GM12891 (cell line): ENCODE measurements around the gene ACKR2.
A peak's percentile ranks its signal among the peaks of the same experiment; 100 is the strongest.

Experiments
- DNase-seq: peaks from one replicate; pipeline ENCODE4 v3.0.0; 2011; ENCODE audit warnings: low spot score; ENCODE audit not compliant: insufficient read length
- FAIRE-seq: peaks from 2 replicates; lab custom pipeline; 2011; peaks lifted over from hg19 to GRCh38; lab: Jason Lieb, UNC
- PAX5 ChIP-seq: IDR thresholded peaks from 2 replicates; pipeline ENCODE4 v1.6.1; 2011; ENCODE audit warnings: low read length, moderate library complexity, mild to moderate bottlenecking; ENCODE audit not compliant: insufficient read depth, severe bottlenecking
- POLR2A ChIP-seq: IDR thresholded peaks from 2 replicates; pipeline ENCODE4 v1.6.1; 2011; ENCODE audit warnings: low read depth, low read length, control low read depth
- POLR2AphosphoS5 ChIP-seq: IDR thresholded peaks from 2 replicates; pipeline ENCODE4 v1.6.1; 2011; ENCODE audit warnings: low read depth, low read length, control low read depth
- POU2F2 ChIP-seq: IDR thresholded peaks from 2 replicates; pipeline ENCODE4 v1.6.1; 2011; ENCODE audit warnings: low read depth, mild to moderate bottlenecking, control low read depth, low read length, moderate library complexity
- SPI1 ChIP-seq: IDR thresholded peaks from 2 replicates; pipeline ENCODE4 v1.6.1; 2011; ENCODE audit warnings: low read depth, low read length, control low read depth
- TAF1 ChIP-seq: IDR thresholded peaks from 2 replicates; pipeline ENCODE4 v1.6.1; 2011; ENCODE audit warnings: low read depth, low read length, control low read depth

ACKR2 gene

GRCh38 chr3:42843713-42844411 is 34.6 kb downstream of the ACKR2 start:
- DNase-seq (no peak), FAIRE-seq (no peak)
- TF ChIP-seq PAX5, result no peak
- TF ChIP-seq POU2F2, result no peak
- no peak for TF ChIP-seq TAF1
- TF ChIP-seq POLR2AphosphoS5, result no peak
- no peak for TF ChIP-seq SPI1
- no peak for TF ChIP-seq POLR2A

DNA sequence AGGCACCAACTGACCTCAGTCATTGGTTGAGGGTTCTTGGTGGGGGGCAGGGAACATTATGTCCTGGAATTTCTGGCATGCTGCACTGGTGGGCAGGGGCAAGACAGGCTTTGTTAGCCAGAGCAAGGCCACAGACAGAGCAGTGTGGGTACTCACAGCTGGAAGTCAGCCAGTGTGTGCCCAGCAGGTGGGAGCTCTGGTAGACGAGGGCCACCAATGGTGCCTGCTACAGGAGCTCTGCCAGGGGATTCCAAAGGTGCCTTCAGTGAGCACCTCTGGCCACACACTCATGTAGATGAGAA is 35.1 kb downstream of the ACKR2 start:
- TF ChIP-seq POLR2AphosphoS5 (no peak), SPI1 (no peak), POLR2A (no peak), POU2F2 (no peak), PAX5 (no peak), TAF1 (no peak)
- FAIRE-seq (no peak), DNase-seq (no peak)

- TF ChIP-seq TAF1 (no peak), POU2F2 (no peak), SPI1 (no peak), POLR2A (no peak), POLR2AphosphoS5 (no peak), PAX5 (no peak)
- DNase-seq (no peak), FAIRE-seq (no peak)
These were observed 35.6 kb downstream of the ACKR2 start for GRCh38 chr3:42844815-42845214.

DNA sequence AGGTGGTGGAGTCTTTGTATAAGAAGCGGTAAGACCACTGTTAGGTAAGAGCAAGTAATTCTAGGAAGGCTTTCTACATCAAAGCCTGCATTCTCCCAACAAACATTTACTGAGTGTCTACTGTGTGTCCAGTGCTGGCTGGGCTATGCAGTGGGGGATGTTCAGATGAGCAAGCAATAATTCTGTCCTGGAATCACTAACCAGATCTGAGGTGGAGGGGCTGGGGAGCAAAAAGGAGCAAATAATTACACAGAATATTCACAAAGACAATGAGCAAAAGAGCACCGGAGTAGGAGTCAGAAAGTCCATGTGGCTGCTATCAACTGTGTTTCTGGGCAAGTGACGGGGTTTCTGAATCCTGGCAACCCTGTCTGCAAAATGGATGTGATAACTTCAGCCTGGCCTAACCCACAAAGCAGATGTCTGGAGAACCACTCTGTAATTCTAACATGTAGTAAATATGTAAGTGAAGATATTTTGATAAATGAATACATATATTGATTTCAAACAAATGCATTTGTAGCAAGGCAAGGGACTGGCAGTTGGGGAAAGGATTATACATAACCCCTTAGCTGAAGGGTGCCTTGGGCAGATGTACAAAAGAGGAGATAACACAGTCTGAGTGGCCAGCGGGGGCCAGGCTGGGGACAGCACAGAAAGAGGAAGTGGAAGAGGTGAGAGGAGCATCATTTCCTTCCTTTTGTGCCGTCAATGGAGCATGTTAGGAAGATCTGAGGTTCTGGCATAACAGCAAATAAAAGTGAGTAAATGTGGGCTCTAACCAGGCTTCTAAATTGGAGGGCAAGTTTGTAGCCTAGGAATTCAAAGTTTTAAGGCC is 37.7 kb downstream of the ACKR2 start:
- peak; percentile 13 for FAIRE-seq
- DNase-seq, result no peak
- TF ChIP-seq POLR2AphosphoS5, result no peak
- TF ChIP-seq PAX5, result no peak
- TF ChIP-seq SPI1, result peak; percentile 98
- TF ChIP-seq POU2F2, result no peak
- no peak for TF ChIP-seq TAF1
- TF ChIP-seq POLR2A, result no peak

- FAIRE-seq (no peak), DNase-seq (no peak)
- TF ChIP-seq TAF1 (no peak), PAX5 (no peak), POLR2AphosphoS5 (no peak), POU2F2 (no peak), SPI1 (no peak), POLR2A (no peak)
These were observed 38.5 kb downstream of the ACKR2 start for GRCh38 chr3:42847731-42848130.

GRCh38 chr3:42849017-42849416 is 39.8 kb downstream of the ACKR2 start:
- TF ChIP-seq POU2F2, result no peak
- TF ChIP-seq SPI1, result no peak
- no peak for TF ChIP-seq TAF1
- TF ChIP-seq POLR2AphosphoS5, result no peak
- TF ChIP-seq POLR2A, result no peak
- TF ChIP-seq PAX5, result no peak
- DNase-seq (no peak), FAIRE-seq (no peak)

- TF ChIP-seq POU2F2 (no peak), POLR2AphosphoS5 (no peak), POLR2A (no peak), TAF1 (no peak), PAX5 (no peak), SPI1 (no peak)
- FAIRE-seq (no peak), DNase-seq (no peak)
These were observed 41.0 kb downstream of the ACKR2 start for GRCh38 chr3:42850263-42850662.

DNA sequence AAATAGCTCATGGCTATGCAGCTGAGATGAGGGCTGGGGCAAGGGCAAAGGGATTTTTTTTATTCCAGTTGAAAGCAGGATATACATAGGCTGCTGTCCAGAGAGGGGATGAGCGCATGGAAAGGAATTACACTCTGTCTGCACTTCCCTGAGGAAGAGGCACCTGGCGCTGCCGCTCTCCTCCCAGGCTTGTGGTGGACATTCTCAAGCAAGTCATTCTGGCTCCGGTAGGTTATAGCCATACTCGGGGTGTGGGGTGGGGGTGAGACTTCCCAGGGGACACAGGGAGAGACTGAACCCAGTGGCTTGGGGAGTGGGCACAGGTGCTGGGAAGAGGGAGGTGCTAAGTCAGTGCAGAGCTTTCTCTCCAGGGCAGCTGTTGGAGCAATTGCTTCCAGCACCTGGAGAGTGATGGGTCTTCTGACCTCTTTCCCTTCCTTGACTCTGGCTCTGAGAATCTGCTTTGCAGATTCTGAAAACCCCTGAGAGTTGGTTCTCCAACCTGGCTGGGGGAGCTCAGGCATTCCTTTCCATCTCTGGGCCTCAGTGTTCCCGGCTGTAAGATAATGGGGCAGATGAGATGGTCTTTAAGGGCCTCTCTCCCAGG is 42.1 kb downstream of the ACKR2 start:
- no peak for DNase-seq
- no peak for FAIRE-seq
- TF ChIP-seq POU2F2 (no peak), POLR2A (no peak), POLR2AphosphoS5 (no peak), TAF1 (no peak), SPI1 (no peak), PAX5 (no peak)

- FAIRE-seq (no peak), DNase-seq (no peak)
- TF ChIP-seq TAF1 (no peak), PAX5 (no peak)
These were observed 43.2 kb downstream of the ACKR2 start for GRCh38 chr3:42852441-42852840.
